Activated CD8-positive, alpha-beta memory T cell treated with anti-CD3 and anti-CD28 coated beads for 36 hours (primary cell): ENCODE results near the gene JARID2. TPM values are rescaled to one million over a fixed set of nuclear protein-coding genes. Genes with fewer than 3 reads are reported as not detected.

Experiments used
- CTCF ChIA-PET: fragments of 350-600 bp; sonication (Branson Sonifier 250); formaldehyde crosslinking; loops from one replicate; lab custom pipeline; 2021; ENCODE audit warnings: antibody characterized with exemption; lab: Charles Lee
- POLR2A ChIA-PET: fragments of 350-600 bp; sonication (Branson Sonifier 250); formaldehyde crosslinking; loops from one replicate; lab custom pipeline; 2021; ENCODE audit warnings: antibody characterized with exemption; lab: Charles Lee
- total RNA-seq, 2 experiments: library from RNA; stranded (reverse); gene quantifications; one replicate each; pipeline ENCODE4 v1.2.3, GENCODE V29; 2021

Gene JARID2
- total RNA-seq, 2 experiments from 2014 or later = 25.9 to 26.6 TPM

GRCh38 chr6:15504040-15504495 lies 258.2 kb downstream of the JARID2 start:
- ChIA-PET POLR2A (no interaction called here), CTCF (no interaction called here)

- ChIA-PET CTCF (no interaction called here), POLR2A (no interaction called here)
Measured at GRCh38 chr6:15504581-15505350, 258.9 kb downstream of the JARID2 start.

- POLR2A ChIA-PET = no interaction called here
- CTCF ChIA-PET = interaction anchor here (0.5 kb wide), 1 partner anchor 15 kb away, joined by 3 read pairs; no protein-coding TSS in a partner anchor
Measured at GRCh38 chr6:15505463-15505918, 259.6 kb downstream of the JARID2 start.

GRCh38 chr6:15506066-15506465 lies 260.2 kb downstream of the JARID2 start:
- ChIA-PET POLR2A (no interaction called here), CTCF (no interaction called here)

- ChIA-PET POLR2A (no interaction called here), CTCF (no interaction called here)
Measured at GRCh38 chr6:15507221-15507620, 261.4 kb downstream of the JARID2 start.

- ChIA-PET CTCF (no interaction called here), POLR2A (no interaction called here)
Measured at GRCh38 chr6:15507746-15508145, 261.9 kb downstream of the JARID2 start.

GRCh38 chr6:15508441-15508871 lies 262.6 kb downstream of the JARID2 start:
- POLR2A ChIA-PET = no interaction called here

GRCh38 chr6:15508931-15509330 lies 263.1 kb downstream of the JARID2 start:
- POLR2A ChIA-PET = no interaction called here
- CTCF ChIA-PET = no interaction called here

More at GRCh38 chr6:15508441-15508871, 262.6 kb downstream of the JARID2 start:
- CTCF ChIA-PET = no interaction called here

GRCh38 chr6:15509335-15509933 lies 263.6 kb downstream of the JARID2 start:
- POLR2A ChIA-PET = no interaction called here
- CTCF ChIA-PET = no interaction called here

- CTCF ChIA-PET = no interaction called here
- POLR2A ChIA-PET = no interaction called here
Measured at GRCh38 chr6:15510121-15510520, 264.3 kb downstream of the JARID2 start.

- ChIA-PET CTCF (no interaction called here), POLR2A (no interaction called here)
Measured at GRCh38 chr6:15510536-15511247, 264.8 kb downstream of the JARID2 start.

GRCh38 chr6:15511248-15512125 lies 265.6 kb downstream of the JARID2 start:
- CTCF ChIA-PET = no interaction called here
- POLR2A ChIA-PET = no interaction called here

GRCh38 chr6:15512126-15512525 lies 266.3 kb downstream of the JARID2 start:
- ChIA-PET CTCF (no interaction called here), POLR2A (no interaction called here)

- POLR2A ChIA-PET = no interaction called here
Measured at GRCh38 chr6:15512721-15513120, 266.9 kb downstream of the JARID2 start.

GRCh38 chr6:15513131-15513771 lies 267.4 kb downstream of the JARID2 start:
- ChIA-PET CTCF (no interaction called here), POLR2A (no interaction called here)

More at GRCh38 chr6:15512721-15513120, 266.9 kb downstream of the JARID2 start:
- CTCF ChIA-PET = no interaction called here

- ChIA-PET CTCF (no interaction called here), POLR2A (no interaction called here)
Measured at GRCh38 chr6:15513801-15514711, 268.2 kb downstream of the JARID2 start.

- POLR2A ChIA-PET = no interaction called here
- CTCF ChIA-PET = no interaction called here
Measured at GRCh38 chr6:15515226-15515625, 269.4 kb downstream of the JARID2 start.
